ENCODE results near the gene RDH16.

The RDH16 gene

DNA sequence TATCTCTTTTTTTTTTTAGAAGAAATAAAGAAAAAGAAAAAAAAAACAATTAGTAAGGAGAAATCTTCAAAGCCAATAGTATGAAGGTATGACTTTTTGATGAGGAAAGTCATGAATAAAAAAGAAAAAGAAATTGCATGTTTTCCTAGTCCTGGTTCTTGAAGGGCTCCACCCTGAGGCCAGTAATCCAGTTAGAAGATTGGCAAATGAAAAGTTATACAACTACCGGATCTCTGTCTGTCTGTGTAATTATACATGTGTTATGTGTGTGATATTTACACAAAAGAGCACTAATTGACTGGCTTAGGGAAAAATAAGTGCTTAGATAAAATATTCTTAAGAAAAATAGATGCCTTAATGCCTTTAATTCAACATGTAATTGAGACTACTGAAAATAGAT lies 51.6 kb downstream of the RDH16 start:
- no peak for ATAC-seq
- no peak for TF ChIP-seq PPARA (CRISPR knock-in tag; IDR thresholded peaks at IDR 0.05; ENCODE audit: borderline replicate concordance)
- no peak for TF ChIP-seq OSR1 (CRISPR knock-in tag; IDR thresholded peaks at IDR 0.05)
- TF ChIP-seq ARNTL (CRISPR knock-in tag; IDR thresholded peaks at IDR 0.05; ENCODE audit: borderline replicate concordance, low read depth) = no peak
- TF ChIP-seq, protein P1, sequence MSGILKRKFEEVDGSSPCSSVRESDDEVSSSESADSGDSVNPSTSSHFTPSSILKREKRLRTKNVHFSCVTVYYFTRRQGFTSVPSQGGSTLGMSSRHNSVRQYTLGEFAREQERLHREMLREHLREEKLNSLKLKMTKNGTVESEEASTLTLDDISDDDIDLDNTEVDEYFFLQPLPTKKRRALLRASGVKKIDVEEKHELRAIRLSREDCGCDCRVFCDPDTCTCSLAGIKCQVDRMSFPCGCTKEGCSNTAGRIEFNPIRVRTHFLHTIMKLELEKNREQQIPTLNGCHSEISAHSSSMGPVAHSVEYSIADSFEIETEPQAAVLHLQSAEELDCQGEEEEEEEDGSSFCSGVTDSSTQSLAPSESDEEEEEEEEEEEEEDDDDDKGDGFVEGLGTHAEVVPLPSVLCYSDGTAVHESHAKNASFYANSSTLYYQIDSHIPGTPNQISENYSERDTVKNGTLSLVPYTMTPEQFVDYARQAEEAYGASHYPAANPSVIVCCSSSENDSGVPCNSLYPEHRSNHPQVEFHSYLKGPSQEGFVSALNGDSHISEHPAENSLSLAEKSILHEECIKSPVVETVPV (CRISPR knock-in tag; IDR thresholded peaks at IDR 0.05) = no peak
- no peak for TF ChIP-seq ISL1 (CRISPR knock-in tag; IDR thresholded peaks at IDR 0.05)
- TF ChIP-seq ZFP30 (CRISPR knock-in tag; IDR thresholded peaks at IDR 0.05) = no peak
- TF ChIP-seq SNAI2 (CRISPR knock-in tag; IDR thresholded peaks at IDR 0.05) = no peak
- no peak for TF ChIP-seq CSDC2 (CRISPR knock-in tag; IDR thresholded peaks at IDR 0.05)
- no peak for TF ChIP-seq RARB (CRISPR knock-in tag; IDR thresholded peaks at IDR 0.05)
- no peak for TF ChIP-seq GLIS3 (CRISPR knock-in tag; IDR thresholded peaks at IDR 0.05)
- TF ChIP-seq, protein P2, sequence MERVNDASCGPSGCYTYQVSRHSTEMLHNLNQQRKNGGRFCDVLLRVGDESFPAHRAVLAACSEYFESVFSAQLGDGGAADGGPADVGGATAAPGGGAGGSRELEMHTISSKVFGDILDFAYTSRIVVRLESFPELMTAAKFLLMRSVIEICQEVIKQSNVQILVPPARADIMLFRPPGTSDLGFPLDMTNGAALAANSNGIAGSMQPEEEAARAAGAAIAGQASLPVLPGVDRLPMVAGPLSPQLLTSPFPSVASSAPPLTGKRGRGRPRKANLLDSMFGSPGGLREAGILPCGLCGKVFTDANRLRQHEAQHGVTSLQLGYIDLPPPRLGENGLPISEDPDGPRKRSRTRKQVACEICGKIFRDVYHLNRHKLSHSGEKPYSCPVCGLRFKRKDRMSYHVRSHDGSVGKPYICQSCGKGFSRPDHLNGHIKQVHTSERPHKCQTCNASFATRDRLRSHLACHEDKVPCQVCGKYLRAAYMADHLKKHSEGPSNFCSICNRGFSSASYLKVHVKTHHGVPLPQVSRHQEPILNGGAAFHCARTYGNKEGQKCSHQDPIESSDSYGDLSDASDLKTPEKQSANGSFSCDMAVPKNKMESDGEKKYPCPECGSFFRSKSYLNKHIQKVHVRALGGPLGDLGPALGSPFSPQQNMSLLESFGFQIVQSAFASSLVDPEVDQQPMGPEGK (CRISPR knock-in tag; IDR thresholded peaks at IDR 0.05; ENCODE audit: borderline replicate concordance) = no peak
- TF ChIP-seq, protein P3, sequence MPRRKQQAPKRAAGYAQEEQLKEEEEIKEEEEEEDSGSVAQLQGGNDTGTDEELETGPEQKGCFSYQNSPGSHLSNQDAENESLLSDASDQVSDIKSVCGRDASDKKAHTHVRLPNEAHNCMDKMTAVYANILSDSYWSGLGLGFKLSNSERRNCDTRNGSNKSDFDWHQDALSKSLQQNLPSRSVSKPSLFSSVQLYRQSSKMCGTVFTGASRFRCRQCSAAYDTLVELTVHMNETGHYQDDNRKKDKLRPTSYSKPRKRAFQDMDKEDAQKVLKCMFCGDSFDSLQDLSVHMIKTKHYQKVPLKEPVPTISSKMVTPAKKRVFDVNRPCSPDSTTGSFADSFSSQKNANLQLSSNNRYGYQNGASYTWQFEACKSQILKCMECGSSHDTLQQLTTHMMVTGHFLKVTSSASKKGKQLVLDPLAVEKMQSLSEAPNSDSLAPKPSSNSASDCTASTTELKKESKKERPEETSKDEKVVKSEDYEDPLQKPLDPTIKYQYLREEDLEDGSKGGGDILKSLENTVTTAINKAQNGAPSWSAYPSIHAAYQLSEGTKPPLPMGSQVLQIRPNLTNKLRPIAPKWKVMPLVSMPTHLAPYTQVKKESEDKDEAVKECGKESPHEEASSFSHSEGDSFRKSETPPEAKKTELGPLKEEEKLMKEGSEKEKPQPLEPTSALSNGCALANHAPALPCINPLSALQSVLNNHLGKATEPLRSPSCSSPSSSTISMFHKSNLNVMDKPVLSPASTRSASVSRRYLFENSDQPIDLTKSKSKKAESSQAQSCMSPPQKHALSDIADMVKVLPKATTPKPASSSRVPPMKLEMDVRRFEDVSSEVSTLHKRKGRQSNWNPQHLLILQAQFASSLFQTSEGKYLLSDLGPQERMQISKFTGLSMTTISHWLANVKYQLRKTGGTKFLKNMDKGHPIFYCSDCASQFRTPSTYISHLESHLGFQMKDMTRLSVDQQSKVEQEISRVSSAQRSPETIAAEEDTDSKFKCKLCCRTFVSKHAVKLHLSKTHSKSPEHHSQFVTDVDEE (CRISPR knock-in tag; IDR thresholded peaks at IDR 0.05) = no peak
- TF ChIP-seq, protein P4, sequence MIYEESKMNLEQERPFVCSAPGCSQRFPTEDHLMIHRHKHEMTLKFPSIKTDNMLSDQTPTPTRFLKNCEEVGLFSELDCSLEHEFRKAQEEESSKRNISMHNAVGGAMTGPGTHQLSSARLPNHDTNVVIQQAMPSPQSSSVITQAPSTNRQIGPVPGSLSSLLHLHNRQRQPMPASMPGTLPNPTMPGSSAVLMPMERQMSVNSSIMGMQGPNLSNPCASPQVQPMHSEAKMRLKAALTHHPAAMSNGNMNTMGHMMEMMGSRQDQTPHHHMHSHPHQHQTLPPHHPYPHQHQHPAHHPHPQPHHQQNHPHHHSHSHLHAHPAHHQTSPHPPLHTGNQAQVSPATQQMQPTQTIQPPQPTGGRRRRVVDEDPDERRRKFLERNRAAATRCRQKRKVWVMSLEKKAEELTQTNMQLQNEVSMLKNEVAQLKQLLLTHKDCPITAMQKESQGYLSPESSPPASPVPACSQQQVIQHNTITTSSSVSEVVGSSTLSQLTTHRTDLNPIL (CRISPR knock-in tag; IDR thresholded peaks at IDR 0.05; ENCODE audit: low read depth) = no peak
- no peak for TF ChIP-seq ZNF565 (CRISPR knock-in tag; conservative IDR thresholded peaks at IDR 0.05; ENCODE audit: low read depth)
- TF ChIP-seq ZFP3 (CRISPR knock-in tag; IDR thresholded peaks at IDR 0.05) = no peak
- no peak for TF ChIP-seq ESRRG (CRISPR knock-in tag; IDR thresholded peaks at IDR 0.05)
- TF ChIP-seq BACH2 (CRISPR knock-in tag; IDR thresholded peaks at IDR 0.05; ENCODE audit: borderline replicate concordance) = no peak
- no peak for TF ChIP-seq ZNF8 (CRISPR knock-in tag; IDR thresholded peaks at IDR 0.05)
- TF ChIP-seq, protein P5, sequence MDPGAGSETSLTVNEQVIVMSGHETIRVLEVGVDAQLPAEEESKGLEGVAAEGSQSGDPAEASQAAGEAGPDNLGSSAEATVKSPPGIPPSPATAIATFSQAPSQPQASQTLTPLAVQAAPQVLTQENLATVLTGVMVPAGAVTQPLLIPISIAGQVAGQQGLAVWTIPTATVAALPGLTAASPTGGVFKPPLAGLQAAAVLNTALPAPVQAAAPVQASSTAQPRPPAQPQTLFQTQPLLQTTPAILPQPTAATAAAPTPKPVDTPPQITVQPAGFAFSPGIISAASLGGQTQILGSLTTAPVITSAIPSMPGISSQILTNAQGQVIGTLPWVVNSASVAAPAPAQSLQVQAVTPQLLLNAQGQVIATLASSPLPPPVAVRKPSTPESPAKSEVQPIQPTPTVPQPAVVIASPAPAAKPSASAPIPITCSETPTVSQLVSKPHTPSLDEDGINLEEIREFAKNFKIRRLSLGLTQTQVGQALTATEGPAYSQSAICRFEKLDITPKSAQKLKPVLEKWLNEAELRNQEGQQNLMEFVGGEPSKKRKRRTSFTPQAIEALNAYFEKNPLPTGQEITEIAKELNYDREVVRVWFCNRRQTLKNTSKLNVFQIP (CRISPR knock-in tag; IDR thresholded peaks at IDR 0.05; ENCODE audit: borderline replicate concordance, low read depth) = no peak
- no peak for TF ChIP-seq ZNF70 (CRISPR knock-in tag; IDR thresholded peaks at IDR 0.05)

DNA sequence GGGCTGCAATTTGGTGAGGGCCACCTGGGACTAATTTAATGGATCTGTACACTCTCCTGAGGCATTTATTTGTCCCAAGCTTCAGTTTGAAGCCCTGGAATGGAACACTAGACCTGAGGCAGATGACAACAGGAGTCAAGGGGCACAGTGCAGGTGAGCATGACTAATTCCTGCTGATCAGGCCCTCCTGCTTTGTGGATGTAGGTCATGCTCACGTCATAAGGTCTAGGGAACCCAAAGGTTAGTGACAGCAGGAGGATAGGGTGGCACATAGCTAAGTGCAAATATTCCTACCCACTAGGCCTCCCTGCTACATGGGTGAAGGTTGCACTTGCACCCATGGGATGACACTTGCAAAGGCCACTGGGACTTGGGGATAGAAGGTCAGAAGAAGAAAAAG lies 54.0 kb downstream of the RDH16 start:
- no peak for ATAC-seq
- TF ChIP-seq TCF4 (CRISPR knock-in tag; IDR thresholded peaks at IDR 0.05; ENCODE audit: borderline replicate concordance) (no peak), GLIS3 (CRISPR knock-in tag; IDR thresholded peaks at IDR 0.05) (no peak), ZNF8 (CRISPR knock-in tag; IDR thresholded peaks at IDR 0.05) (no peak), TOX (CRISPR knock-in tag; IDR thresholded peaks at IDR 0.05; ENCODE audit: borderline replicate concordance) (no peak), ZFP30 (CRISPR knock-in tag; IDR thresholded peaks at IDR 0.05) (no peak), OSR1 (CRISPR knock-in tag; IDR thresholded peaks at IDR 0.05) (no peak), ZNF70 (CRISPR knock-in tag; IDR thresholded peaks at IDR 0.05) (no peak), ZNF565 (CRISPR knock-in tag; conservative IDR thresholded peaks at IDR 0.05; ENCODE audit: low read depth) (no peak), ISL1 (CRISPR knock-in tag; IDR thresholded peaks at IDR 0.05) (no peak), ESRRG (CRISPR knock-in tag; IDR thresholded peaks at IDR 0.05) (no peak), SNAI2 (CRISPR knock-in tag; IDR thresholded peaks at IDR 0.05) (no peak), RARB (CRISPR knock-in tag; IDR thresholded peaks at IDR 0.05) (no peak), ARNTL (CRISPR knock-in tag; IDR thresholded peaks at IDR 0.05; ENCODE audit: borderline replicate concordance, low read depth) (no peak)
- TF ChIP-seq, protein P1 (CRISPR knock-in tag; IDR thresholded peaks at IDR 0.05) = no peak
- TF ChIP-seq, protein P4 (CRISPR knock-in tag; IDR thresholded peaks at IDR 0.05; ENCODE audit: low read depth) = no peak
- TF ChIP-seq, protein P3 (CRISPR knock-in tag; IDR thresholded peaks at IDR 0.05) = no peak
